GM12864 (cell line): ENCODE measurements around the gene CREBL2.

ENCODE experiments used
- DNase-seq: peaks from one replicate; pipeline ENCODE4 v3.0.0-alpha.2; 2011; ENCODE audit warnings: low read depth
- H3K4me3 ChIP-seq: 2 replicates; pipeline ENCODE4 v1.5.1; 2011; ENCODE audit warnings: mild to moderate bottlenecking, low read depth, low read length, control low read depth
- TF ChIP-seq, protein P1 (sequence below): IDR thresholded peaks from 2 replicates; pipeline ENCODE4 v1.5.1; 2011; ENCODE audit warnings: low read depth, mild to moderate bottlenecking, moderate library complexity, low read length, control low read depth, inconsistent platforms; ENCODE audit errors: missing control alignments

Gene CREBL2

GRCh38 chr12:12682284-12682683 is 70.6 kb downstream of the CREBL2 start:
- no peak overlapping the region for H3K4me3 ChIP-seq
- DNase-seq: no peak
- TF ChIP-seq, protein P1, sequence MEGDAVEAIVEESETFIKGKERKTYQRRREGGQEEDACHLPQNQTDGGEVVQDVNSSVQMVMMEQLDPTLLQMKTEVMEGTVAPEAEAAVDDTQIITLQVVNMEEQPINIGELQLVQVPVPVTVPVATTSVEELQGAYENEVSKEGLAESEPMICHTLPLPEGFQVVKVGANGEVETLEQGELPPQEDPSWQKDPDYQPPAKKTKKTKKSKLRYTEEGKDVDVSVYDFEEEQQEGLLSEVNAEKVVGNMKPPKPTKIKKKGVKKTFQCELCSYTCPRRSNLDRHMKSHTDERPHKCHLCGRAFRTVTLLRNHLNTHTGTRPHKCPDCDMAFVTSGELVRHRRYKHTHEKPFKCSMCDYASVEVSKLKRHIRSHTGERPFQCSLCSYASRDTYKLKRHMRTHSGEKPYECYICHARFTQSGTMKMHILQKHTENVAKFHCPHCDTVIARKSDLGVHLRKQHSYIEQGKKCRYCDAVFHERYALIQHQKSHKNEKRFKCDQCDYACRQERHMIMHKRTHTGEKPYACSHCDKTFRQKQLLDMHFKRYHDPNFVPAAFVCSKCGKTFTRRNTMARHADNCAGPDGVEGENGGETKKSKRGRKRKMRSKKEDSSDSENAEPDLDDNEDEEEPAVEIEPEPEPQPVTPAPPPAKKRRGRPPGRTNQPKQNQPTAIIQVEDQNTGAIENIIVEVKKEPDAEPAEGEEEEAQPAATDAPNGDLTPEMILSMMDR: no peak

- DNase-seq: no peak
- H3K4me3 ChIP-seq: no peak overlapping the region
Measured at GRCh38 chr12:12683136-12683697, 71.5 kb downstream of the CREBL2 start.

DNA sequence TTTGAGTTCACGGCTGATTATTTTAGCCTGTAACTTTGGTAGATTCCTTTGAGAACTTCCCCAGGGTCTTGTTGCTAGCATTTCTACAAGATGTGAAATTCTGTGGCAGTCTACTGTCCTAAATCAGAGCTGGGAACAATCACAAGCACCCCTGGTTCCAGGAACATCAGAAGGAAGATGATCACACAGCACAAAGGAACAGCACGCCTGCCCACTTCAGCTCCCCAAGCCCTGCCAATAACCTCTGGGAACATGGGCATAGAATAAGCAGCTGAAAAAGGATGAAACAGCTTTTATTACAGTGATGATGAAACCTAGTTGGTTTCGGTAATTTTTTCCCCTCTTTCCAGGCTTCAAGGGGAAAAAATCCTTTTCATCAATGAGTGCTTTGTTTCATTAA is 72.0 kb downstream of the CREBL2 start:
- TF ChIP-seq, protein P1: no peak
- no peak for DNase-seq
- no peak overlapping the region for H3K4me3 ChIP-seq

More at GRCh38 chr12:12683136-12683697, 71.5 kb downstream of the CREBL2 start:
- TF ChIP-seq, protein P1: no peak

DNA sequence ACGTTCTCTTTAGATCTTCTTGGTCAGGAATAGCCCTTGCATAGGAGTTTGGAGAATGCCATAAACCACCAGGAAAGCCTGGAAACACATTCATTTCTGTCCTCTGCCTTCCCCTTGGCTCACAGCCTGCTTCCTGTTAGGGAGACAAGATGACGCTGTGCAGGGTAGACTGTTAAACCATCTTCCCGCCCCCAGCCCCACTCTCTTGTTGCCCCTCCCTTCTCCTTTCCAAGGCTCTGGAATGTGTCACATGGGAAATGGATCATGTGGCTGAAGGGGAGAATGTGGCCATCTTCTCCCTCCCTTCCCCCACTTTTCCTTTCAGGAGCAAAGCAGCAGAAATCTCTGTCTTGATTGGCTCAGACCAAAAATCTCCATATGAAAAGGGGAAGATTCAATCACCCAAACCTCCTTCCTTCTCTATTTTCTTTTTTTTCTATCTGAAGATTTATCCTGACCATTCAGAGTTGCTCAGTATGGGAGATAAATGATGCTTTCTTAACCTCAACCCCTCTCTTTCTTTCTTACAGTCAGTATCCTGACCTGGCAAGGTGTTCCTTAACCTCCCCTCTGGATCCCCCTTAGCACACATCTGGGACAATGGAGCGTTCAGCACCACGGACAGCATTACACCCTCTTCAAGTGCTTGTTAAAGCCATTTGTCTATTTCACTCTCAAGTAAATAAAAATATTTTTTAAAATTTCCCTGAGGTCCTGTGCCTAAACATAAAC is 72.9 kb downstream of the CREBL2 start:
- TF ChIP-seq, protein P1: no peak
- no peak for DNase-seq
- no peak overlapping the region for H3K4me3 ChIP-seq

GRCh38 chr12:12685305-12685704 is 73.6 kb downstream of the CREBL2 start:
- no peak for DNase-seq
- TF ChIP-seq, protein P1: no peak

DNA sequence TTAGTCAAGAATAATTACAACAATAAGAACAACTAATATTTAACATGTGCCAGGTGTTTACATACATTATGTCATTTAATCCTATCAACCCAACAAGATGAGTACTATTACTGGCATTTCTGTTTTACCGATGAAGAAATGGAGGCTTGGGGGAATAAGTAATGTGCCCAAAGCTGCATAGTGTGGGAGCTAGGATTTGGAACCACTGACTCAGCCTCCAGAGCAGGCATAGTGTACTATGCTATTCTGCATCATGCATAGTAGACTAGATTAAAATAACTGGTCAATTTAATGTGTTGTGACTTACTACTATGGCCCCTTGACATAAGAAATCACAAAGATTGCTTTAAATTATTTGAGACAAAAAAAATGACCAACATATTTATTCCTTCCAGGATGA is 74.8 kb downstream of the CREBL2 start:
- DNase-seq: no peak
- H3K4me3 ChIP-seq: no peak overlapping the region
- TF ChIP-seq, protein P1: no peak

More at GRCh38 chr12:12685305-12685704, 73.6 kb downstream of the CREBL2 start:
- H3K4me3 ChIP-seq: no peak overlapping the region
